H9 (cell line): ENCODE results near the gene RARA. TPM values are rescaled to one million over a fixed set of nuclear protein-coding genes. Genes with fewer than 3 reads are reported as not detected.

ENCODE experiments used
- DNase-seq: peaks from one replicate; pipeline ENCODE4 v3.0.0-alpha.2; 2017
- H2AFZ ChIP-seq: one replicate; pipeline ENCODE4 v1.6.1; 2013; ENCODE audit warnings: mild to moderate bottlenecking, low read length, control low read depth, moderate library complexity
- H2AK5ac ChIP-seq: 2 replicates; pipeline ENCODE4 v1.6.1; 2013; ENCODE audit warnings: low read length, control low read depth, mixed read lengths; ENCODE audit not compliant: insufficient read length
- H2BK120ac ChIP-seq: one replicate; pipeline ENCODE4 v1.6.1; 2013; ENCODE audit warnings: low read depth, mild to moderate bottlenecking, low read length, control low read depth, inconsistent platforms; ENCODE audit not compliant: poor library complexity, severe bottlenecking
- H2BK12ac ChIP-seq: 2 replicates; pipeline ENCODE4 v1.6.1; 2013; ENCODE audit warnings: low read length, control low read depth, mixed read lengths, low read depth; ENCODE audit not compliant: insufficient read length
- H2BK15ac ChIP-seq: 2 replicates; pipeline ENCODE4 v1.6.1; 2013; ENCODE audit warnings: low read depth, low read length, control low read depth
- H2BK20ac ChIP-seq: one replicate; pipeline ENCODE4 v1.6.1; 2013; ENCODE audit warnings: low read depth, mild to moderate bottlenecking, low read length, control low read depth, inconsistent platforms; ENCODE audit not compliant: poor library complexity, severe bottlenecking
- H2BK5ac ChIP-seq: 2 replicates; pipeline ENCODE4 v1.6.1; 2013; ENCODE audit warnings: low read length, control low read depth, mixed read lengths; ENCODE audit not compliant: insufficient read length
- H3K14ac ChIP-seq: 2 replicates; pipeline ENCODE4 v1.6.1; 2013; ENCODE audit warnings: low read length, control low read depth; ENCODE audit not compliant: insufficient read depth
- H3K18ac ChIP-seq: 2 replicates; pipeline ENCODE4 v1.6.1; 2013; ENCODE audit warnings: low read depth, mild to moderate bottlenecking, mixed read lengths, low read length, control low read depth; ENCODE audit not compliant: insufficient read length
- H3K23ac ChIP-seq: 2 replicates; pipeline ENCODE4 v1.6.1; 2013; ENCODE audit warnings: low read length, control low read depth, mixed read lengths, low read depth; ENCODE audit not compliant: insufficient read length
- H3K23me2 ChIP-seq: 2 replicates; pipeline ENCODE4 v1.6.1; 2013; ENCODE audit warnings: low read depth, mild to moderate bottlenecking, mixed read lengths, low read length, control low read depth; ENCODE audit not compliant: insufficient read length, poor library complexity, severe bottlenecking
- H3K27ac ChIP-seq: 2 replicates; pipeline ENCODE4 v1.5.1; 2013; ENCODE audit warnings: low read length, control low read depth, mixed read lengths, low read depth; ENCODE audit not compliant: insufficient read length
- H3K27me3 ChIP-seq: 2 replicates; pipeline ENCODE4 v1.6.1; 2013; ENCODE audit warnings: low read length, control low read depth, inconsistent platforms; ENCODE audit not compliant: insufficient read depth
- H3K4ac ChIP-seq: 2 replicates; pipeline ENCODE4 v1.6.1; 2013; ENCODE audit warnings: low read depth, mild to moderate bottlenecking, control low read depth, inconsistent platforms, low read length, moderate library complexity
- H3K4me1 ChIP-seq: 2 replicates; pipeline ENCODE4 v1.6.1; 2013; ENCODE audit warnings: low read length, control low read depth, inconsistent platforms; ENCODE audit not compliant: insufficient read depth
- H3K4me2 ChIP-seq: 2 replicates; pipeline ENCODE4 v1.6.1; 2013; ENCODE audit warnings: low read length, control low read depth, mixed read lengths; ENCODE audit not compliant: insufficient read length, insufficient read depth
- H3K56ac ChIP-seq: 2 replicates; pipeline ENCODE4 v1.6.1; 2013; ENCODE audit warnings: low read depth, mild to moderate bottlenecking, mixed read lengths, low read length, control low read depth; ENCODE audit not compliant: insufficient read length
- H3K79me1 ChIP-seq: 2 replicates; pipeline ENCODE4 v1.6.1; 2013; ENCODE audit warnings: low read depth, mild to moderate bottlenecking, moderate library complexity, low read length, control low read depth, inconsistent platforms; ENCODE audit not compliant: insufficient read depth, poor library complexity, severe bottlenecking
- H3K79me2 ChIP-seq: 2 replicates; pipeline ENCODE4 v1.6.1; 2013; ENCODE audit warnings: low read length, control low read depth, inconsistent platforms; ENCODE audit not compliant: insufficient read depth
- H3K9ac ChIP-seq: 2 replicates; pipeline ENCODE4 v1.6.1; 2013; ENCODE audit warnings: low read length, control low read depth, mixed read lengths; ENCODE audit not compliant: insufficient read length; ENCODE audit errors: extremely low read depth
- H3K9me3 ChIP-seq: one replicate; pipeline ENCODE4 v1.6.1; 2013; ENCODE audit warnings: low read depth, low read length, inconsistent platforms; ENCODE audit not compliant: control insufficient read depth
- H3T11ph ChIP-seq: one replicate; pipeline ENCODE4 v1.6.1; 2013; ENCODE audit warnings: mild to moderate bottlenecking, low read length, control low read depth, inconsistent platforms
- H4K20me1 ChIP-seq: one replicate; pipeline ENCODE4 v1.6.1; 2013; ENCODE audit not compliant: control insufficient read depth, insufficient read length, insufficient read depth
- H4K5ac ChIP-seq: 2 replicates; pipeline ENCODE4 v1.6.1; 2013; ENCODE audit warnings: low read depth, mild to moderate bottlenecking, mixed read lengths, low read length, control low read depth; ENCODE audit not compliant: insufficient read length
- H4K8ac ChIP-seq: replicated peaks from 2 replicates; pipeline ENCODE4 v1.6.1; 2013; ENCODE audit warnings: low read length, control low read depth, mixed read lengths, low read depth; ENCODE audit not compliant: insufficient read length
- H4K91ac ChIP-seq: 2 replicates; pipeline ENCODE4 v1.6.1; 2013; ENCODE audit warnings: low read depth, mild to moderate bottlenecking, moderate library complexity, mixed read lengths, low read length, control low read depth; ENCODE audit not compliant: insufficient read length
- H3K27ac Mint-ChIP-seq, 3 experiments: 2 replicates in 2 of 3; 3 replicates in 1 of 3; pipeline ENCODE4 v1.8.0; 2020 to 2021; ENCODE audit warnings: mixed read lengths in 3 of 3, mild to moderate bottlenecking in 1 of 3, moderate library complexity in 1 of 3
- H3K27me3 Mint-ChIP-seq: 2 replicates; pipeline ENCODE4 v1.8.0; 2021; ENCODE audit warnings: low read depth, mild to moderate bottlenecking, moderate library complexity, mixed read lengths
- H3K36me3 Mint-ChIP-seq, 3 experiments: 2 replicates in 2 of 3; 3 replicates in 1 of 3; pipeline ENCODE4 v1.8.0; 2020 to 2021; ENCODE audit warnings: low read depth in 3 of 3, mixed read lengths in 3 of 3; ENCODE audit not compliant: insufficient read depth in 1 of 3
- H3K4me1 Mint-ChIP-seq, 2 experiments: 2 replicates each; pipeline ENCODE4 v1.8.0; 2020; ENCODE audit warnings: mixed read lengths in 2 of 2
- H3K4me3 Mint-ChIP-seq, 2 experiments: 2 replicates in 1 of 2; 3 replicates in 1 of 2; pipeline ENCODE4 v1.8.0; 2020 to 2021; ENCODE audit warnings: mild to moderate bottlenecking in 2 of 2, mixed read lengths in 2 of 2, moderate library complexity in 1 of 2
- H3K9me3 Mint-ChIP-seq, 2 experiments: 2 replicates in 1 of 2; 3 replicates in 1 of 2; pipeline ENCODE4 v1.8.0; 2020; ENCODE audit warnings: mild to moderate bottlenecking in 2 of 2, mixed read lengths in 2 of 2, moderate library complexity in 1 of 2
- CTCF ChIP-seq: fragments of 200-600 bp; sonication (generic); conservative IDR thresholded peaks from 3 replicates; pipeline ENCODE4 v1.8.0; 2021; ENCODE audit warnings: antibody characterized with exemption, mild to moderate bottlenecking
- WGBS: extraction: QIAGEN DNeasy Blood & Tissue Kit; methylation state at CpG from one replicate; pipeline ENCODE4 v1.1.7; 2013; ENCODE audit warnings: missing lambda C conversion rate, low lambda C conversion rate, mixed read lengths; ENCODE audit not compliant: insufficient read length; ENCODE audit errors: extremely low coverage; 5-methylcytosine and 5-hydroxymethylcytosine counted together
- total RNA-seq: library from RNA; stranded (reverse); gene quantifications from 2 replicates; pipeline ENCODE4 v1.2.1, GENCODE V29; 2021

Gene RARA
- total RNA-seq, 1 experiment from 2014 or later = 17.6 TPM

GRCh38 chr17:40345161-40345993 is 36.4 kb downstream of the RARA start:
- H3K36me3 Mint-ChIP-seq = peaks cover 10 to 15% (median 15%) of the 10 kb centered on the region in 3 experiments
- WGBS = no CpG with 5 or more reads among the region's 45 CpGs
- Histone ChIP-seq H2BK120ac (no peak overlapping the region), H3K79me1 (no peaks in the 10 kb centered on the region), H3K23ac (no peak overlapping the region), H2BK12ac (no peak overlapping the region), H3K9me3 (no peaks in the 10 kb centered on the region), H2BK5ac (no peak overlapping the region), H3K27ac (no peak overlapping the region), H2BK15ac (no peak overlapping the region), H3K14ac (peak overlapping the region; percentile 66; the same call in 1 of the 2 replicates), H2AFZ (no peak overlapping the region), H3K4me2 (peak overlapping the region; percentile 77), H3K79me2 (no peaks in the 10 kb centered on the region), H4K20me1 (no peaks in the 10 kb centered on the region), H3K27me3 (peaks cover 18% of the 10 kb centered on the region; the same call in 1 of the 2 replicates), H3K4ac (no peak overlapping the region), H3K23me2 (peaks cover 25% of the 10 kb centered on the region), H3K4me1 (peaks cover 23% of the 10 kb centered on the region), H3K9ac (no peak overlapping the region), H4K8ac (no peak overlapping the region), H2BK20ac (no peak overlapping the region), H2AK5ac (no peak overlapping the region), H3K56ac (no peak overlapping the region), H4K91ac (no peak overlapping the region), H3K18ac (peak overlapping the region; percentile 74), H3T11ph (no peak overlapping the region), H4K5ac (no peak overlapping the region)
- H3K9me3 Mint-ChIP-seq = no peaks in the 10 kb centered on the region
- peak; percentile 90 for DNase-seq
- H3K27me3 Mint-ChIP-seq = peaks cover 86% of the 10 kb centered on the region
- no peak overlapping the region for H3K27ac Mint-ChIP-seq
- H3K4me1 Mint-ChIP-seq = peaks cover 67 to 71% of the 10 kb centered on the region in 2 experiments
- no peak for TF ChIP-seq CTCF
- H3K4me3 Mint-ChIP-seq = peak overlapping the region; percentile 59 to 85
